Brain microvascular endothelial cell (primary cell): ENCODE results near the gene TMEM106C.

ENCODE experiments used
- DNase-seq: peaks from one replicate; pipeline ENCODE4 v3.0.0-alpha.2; 2020
- H3K27ac ChIP-seq: fragments of 250-450 bp; sonication (Bioruptor Pico); 2 replicates; pipeline ENCODE4 v1.5.1; 2020; ENCODE audit warnings: mild to moderate bottlenecking, moderate library complexity
- H3K27me3 ChIP-seq: fragments of 250-450 bp; sonication (Bioruptor Pico); replicated peaks from 2 replicates; pipeline ENCODE4 v1.5.1; 2020; ENCODE audit warnings: mild to moderate bottlenecking
- H3K36me3 ChIP-seq: fragments of 250-450 bp; sonication (Bioruptor Pico); replicated peaks from 2 replicates; pipeline ENCODE4 v1.5.1; 2020; ENCODE audit warnings: mild to moderate bottlenecking
- H3K4me3 ChIP-seq: 2 replicates; pipeline ENCODE4 v1.5.1; 2011; ENCODE audit warnings: low read depth, mild to moderate bottlenecking, control low read depth, low read length, moderate library complexity
- CTCF ChIP-seq: IDR thresholded peaks from 2 replicates; pipeline ENCODE4 v1.5.1; 2011; ENCODE audit warnings: low read depth, mild to moderate bottlenecking, moderate library complexity, low read length, control low read depth, inconsistent platforms; ENCODE audit errors: missing control alignments
- in situ Hi-C: cut with HindIII; loops from 2 replicates; pipeline ENCODE4 v1.10.0; 2017; ENCODE audit warnings: low sequenced_read_pairs, low pct_ligation_motif_present

Gene TMEM106C

GRCh38 chr12:48010366-48010970 is 47.1 kb downstream of the TMEM106C start:
- no peak overlapping the region for H3K27ac ChIP-seq
- no peak for DNase-seq
- in situ Hi-C loops = no loop called here
- H3K4me3 ChIP-seq = no peak overlapping the region
- no peaks in the 10 kb centered on the region for H3K36me3 ChIP-seq
- peaks cover 33% of the 10 kb centered on the region for H3K27me3 ChIP-seq
- no peak for TF ChIP-seq CTCF

DNA sequence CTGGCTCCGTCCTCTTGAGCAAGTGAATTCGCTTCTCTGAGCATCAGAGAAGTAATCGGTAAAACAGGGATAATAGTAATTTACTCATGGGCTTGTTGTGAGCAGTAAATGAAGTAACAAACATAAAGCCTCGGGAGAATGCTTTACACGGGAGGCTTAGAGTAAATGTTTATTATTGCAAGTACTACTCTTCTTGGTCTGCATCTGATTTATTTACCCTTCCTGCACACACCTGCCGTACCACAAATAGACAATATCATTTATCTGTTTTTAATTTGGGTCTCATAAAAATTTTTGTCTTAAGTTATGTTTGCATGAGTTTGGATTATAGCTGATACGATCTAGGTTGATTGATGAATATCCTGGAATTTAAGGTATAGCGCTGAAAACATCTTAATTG is 48.7 kb downstream of the TMEM106C start:
- H3K36me3 ChIP-seq = no peaks in the 10 kb centered on the region
- H3K27ac ChIP-seq = no peak overlapping the region
- H3K27me3 ChIP-seq = peaks cover 17% of the 10 kb centered on the region
- H3K4me3 ChIP-seq = no peak overlapping the region
- in situ Hi-C loops = no loop called here
- no peak for DNase-seq
- no peak for TF ChIP-seq CTCF

- no peak for TF ChIP-seq CTCF
- Histone ChIP-seq H3K4me3 (no peak overlapping the region), H3K36me3 (no peaks in the 10 kb centered on the region), H3K27ac (no peak overlapping the region), H3K27me3 (peaks cover 14% of the 10 kb centered on the region)
- no peak for DNase-seq
- in situ Hi-C loops = no loop called here
Observed at GRCh38 chr12:48013287-48013686, 49.9 kb downstream of the TMEM106C start.

GRCh38 chr12:48015129-48015528 is 51.7 kb downstream of the TMEM106C start:
- H3K27me3 ChIP-seq = peaks cover 16% of the 10 kb centered on the region
- TF ChIP-seq CTCF = no peak

GRCh38 chr12:48015954-48016353 is 52.6 kb downstream of the TMEM106C start:
- H3K27me3 ChIP-seq = peaks cover 16% of the 10 kb centered on the region
- in situ Hi-C loops = no loop called here
- H3K36me3 ChIP-seq = no peaks in the 10 kb centered on the region
- TF ChIP-seq CTCF = no peak
- no peak overlapping the region for H3K27ac ChIP-seq
- no peak for DNase-seq
- H3K4me3 ChIP-seq = no peak overlapping the region

More at GRCh38 chr12:48015129-48015528, 51.7 kb downstream of the TMEM106C start:
- DNase-seq = no peak
- in situ Hi-C loops = no loop called here
- H3K4me3 ChIP-seq = no peak overlapping the region
- no peaks in the 10 kb centered on the region for H3K36me3 ChIP-seq
- no peak overlapping the region for H3K27ac ChIP-seq
